ENCODE data around the gene METTL22.

GRCh38 chr16:8589900-8590688 lies 31.4 kb upstream of the METTL22 start, which contains the start of gene TMEM114:
- TF ChIP-seq POLR2AphosphoS5 (IDR thresholded peaks at IDR 0.05), result no peak
- TF ChIP-seq CTCF (IDR thresholded peaks at IDR 0.05 in 8 of 11, conservative IDR thresholded peaks at IDR 0.05 in 3 of 11), result no peak
- no peak for TF ChIP-seq POLR2A (IDR thresholded peaks at IDR 0.05)
